Right lobe of liver (tissue), 6 donors: ENCODE results near the gene PTPRT. TPM values are rescaled to one million over a fixed set of nuclear protein-coding genes. Genes with fewer than 3 reads are reported as not detected.

Experiments
- ATAC-seq, 4 donors: fragments of 200-7000 bp; cut with Tn5 transposase; one replicate each; pipeline ENCODE4 v1.9.1; 2020; ENCODE audit warnings: mild to moderate bottlenecking in 4 of 4, moderate library complexity in 4 of 4
- DNase-seq, 3 donors: peaks; one replicate each; pipeline ENCODE4 v3.0.0-alpha.2; 2020
- H3K27ac ChIP-seq, 3 donors: fragments of 200-600 bp; one replicate each; pipeline ENCODE4 v1.8.0; 2022
- H3K27me3 ChIP-seq, 2 donors: fragments of 200-600 bp; one replicate each; pipeline ENCODE4 v1.8.0; 2022
- H3K36me3 ChIP-seq, 4 donors: fragments of 200-600 bp; sonication (generic) in 1 of 4; one replicate each; pipeline versions ENCODE4 v1.5.1 to v1.8.0; 2017 to 2022; ENCODE audit warnings: control low read depth in 1 of 4
- H3K4me1 ChIP-seq, 4 donors: fragments of 200-600 bp; sonication (generic) in 1 of 4; one replicate each; pipeline versions ENCODE4 v1.5.1 to v1.8.0; 2017 to 2022; ENCODE audit warnings: control low read depth in 1 of 4
- H3K4me3 ChIP-seq, 3 donors: fragments of 200-600 bp; one replicate each; pipeline ENCODE4 v1.8.0; 2022
- H3K9me3 ChIP-seq, 4 donors: fragments of 200-600 bp; sonication (generic) in 1 of 4; one replicate each; pipeline versions ENCODE4 v1.5.1 to v1.8.0; 2017 to 2022; ENCODE audit warnings: control low read depth in 1 of 4
- POLR2A ChIP-seq: fragments of 450-650 bp; IDR thresholded peaks from one replicate; pipeline ENCODE4 v1.6.1; 2017; ENCODE audit warnings: antibody characterized with exemption, mild to moderate bottlenecking
- WGBS: methylation state at CpG from one replicate; pipeline ENCODE4 v1.1.6; 2018; ENCODE audit warnings: low coverage, low lambda C conversion rate; ENCODE audit not compliant: insufficient coverage; ENCODE audit errors: missing lambda C conversion rate; 5-methylcytosine and 5-hydroxymethylcytosine counted together
- intact Hi-C, 2 donors: fragments of 100-400 bp; cut with DNase I; formaldehyde crosslinking; loops; one replicate each; pipeline versions ENCODE4 v1.11.2 to v1.14.1; 2022
- total RNA-seq, 6 experiments: library from RNA; depleted of rRNA in 2 of 6; stranded (reverse); fragments of >200 nt in 2 of 6; fragmentation: NEBNext Ultra II Directional in 3 of 6; extraction: Animal tissue kit (Norgen Biotek cat#: 25700) in 3 of 6; gene quantifications; one replicate each; pipeline versions ENCODE4 v1.1.0 to v1.2.4, GENCODE V29; 2016 to 2023
- TF ChIP-seq, protein P1 (sequence below), 4 donors: fragments of 200-600 bp in 3 of 4; fragments of 450-650 bp in 1 of 4; IDR thresholded peaks; one replicate each; pipeline versions ENCODE4 v1.5.1 to v1.8.0; 2016 to 2022; ENCODE audit warnings: antibody characterized with exemption in 4 of 4, mild to moderate bottlenecking in 2 of 4
- donor health status: DM: no; HTN: yes; CAD: no.
- donor health status: DM: no; HTN: no; CAD: no.
- donor health status: DM: no; HTN: no; CAD: no.
- donor health status: DM: no; HTN: yes; CAD: no.
- donor health status: DM: no; HTN: yes; CAD: no.

The PTPRT gene
- total RNA-seq, 6 experiments from 2014 or later: 0.18 to 1.0 (median 0.51) TPM

DNA sequence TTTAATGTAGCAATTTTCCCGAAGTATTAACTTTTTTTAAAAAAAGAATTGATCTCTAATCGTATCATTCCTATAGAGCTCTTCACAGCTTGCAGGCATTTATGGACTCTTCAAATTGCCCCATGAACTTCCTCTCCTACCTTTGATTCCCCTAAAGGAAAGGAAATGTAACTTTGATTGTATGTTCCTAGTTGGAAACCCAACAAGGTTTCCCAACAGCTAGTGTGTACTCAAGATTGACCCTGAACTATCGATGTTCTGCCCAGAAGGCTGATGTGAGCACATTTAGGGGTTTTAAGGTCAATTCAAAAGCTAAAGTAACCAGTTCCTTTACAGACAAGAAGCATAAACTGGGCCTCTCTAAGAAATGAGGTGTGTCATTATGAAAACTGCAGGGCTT, 491.7 kb downstream of the PTPRT start:
- DNase-seq (no peak), ATAC-seq (peak; percentile 76 to 87 (median 80))
- intact Hi-C loops: no loop called here
- no peak overlapping the region for H3K4me3 ChIP-seq
- no peaks in the 10 kb centered on the region for H3K36me3 ChIP-seq
- 29% methylated on average over 3 of the region's 3 CpGs for WGBS
- H3K27me3 ChIP-seq: no peaks in the 10 kb centered on the region
- H3K4me1 ChIP-seq: peaks cover 0 to 29% (median 6%) of the 10 kb centered on the region in 4 donors
- peak overlapping the region in 1 of 3 donors; percentile 31 for H3K27ac ChIP-seq
- H3K9me3 ChIP-seq: no peaks in the 10 kb centered on the region
- no peak for TF ChIP-seq POLR2A
- TF ChIP-seq, protein P1, sequence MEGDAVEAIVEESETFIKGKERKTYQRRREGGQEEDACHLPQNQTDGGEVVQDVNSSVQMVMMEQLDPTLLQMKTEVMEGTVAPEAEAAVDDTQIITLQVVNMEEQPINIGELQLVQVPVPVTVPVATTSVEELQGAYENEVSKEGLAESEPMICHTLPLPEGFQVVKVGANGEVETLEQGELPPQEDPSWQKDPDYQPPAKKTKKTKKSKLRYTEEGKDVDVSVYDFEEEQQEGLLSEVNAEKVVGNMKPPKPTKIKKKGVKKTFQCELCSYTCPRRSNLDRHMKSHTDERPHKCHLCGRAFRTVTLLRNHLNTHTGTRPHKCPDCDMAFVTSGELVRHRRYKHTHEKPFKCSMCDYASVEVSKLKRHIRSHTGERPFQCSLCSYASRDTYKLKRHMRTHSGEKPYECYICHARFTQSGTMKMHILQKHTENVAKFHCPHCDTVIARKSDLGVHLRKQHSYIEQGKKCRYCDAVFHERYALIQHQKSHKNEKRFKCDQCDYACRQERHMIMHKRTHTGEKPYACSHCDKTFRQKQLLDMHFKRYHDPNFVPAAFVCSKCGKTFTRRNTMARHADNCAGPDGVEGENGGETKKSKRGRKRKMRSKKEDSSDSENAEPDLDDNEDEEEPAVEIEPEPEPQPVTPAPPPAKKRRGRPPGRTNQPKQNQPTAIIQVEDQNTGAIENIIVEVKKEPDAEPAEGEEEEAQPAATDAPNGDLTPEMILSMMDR (IDR thresholded peaks at IDR 0.05): no peak

DNA sequence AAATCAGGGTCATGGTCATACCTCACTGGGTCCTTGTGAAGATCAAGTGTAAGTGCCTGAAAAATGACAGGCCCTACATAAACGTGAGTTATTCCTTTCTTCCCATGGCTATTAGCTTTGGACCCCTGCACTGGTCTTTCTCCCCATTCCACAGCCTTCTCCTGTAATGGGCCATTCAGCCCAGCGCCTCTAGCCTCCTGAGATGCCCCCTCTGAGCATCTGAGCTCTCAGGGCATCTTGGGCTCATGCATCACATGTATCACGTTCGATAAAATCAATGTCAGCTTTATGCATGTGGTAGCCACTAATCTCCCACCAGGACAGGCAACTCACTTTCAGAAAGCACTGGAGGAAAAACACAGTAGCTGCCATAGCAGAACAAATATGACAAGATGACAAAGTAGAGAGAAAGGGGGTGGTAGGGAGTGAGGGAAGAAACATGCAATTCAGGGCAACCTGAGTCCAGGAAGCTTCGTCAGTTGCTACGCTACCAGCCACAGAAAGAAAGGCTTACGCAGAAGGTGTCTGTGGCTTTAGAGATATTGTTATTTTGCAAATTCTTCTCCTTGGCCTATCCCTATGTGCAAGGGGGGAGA, 498.8 kb downstream of the PTPRT start:
- TF ChIP-seq, protein P1 (IDR thresholded peaks at IDR 0.05): no peak
- TF ChIP-seq POLR2A: no peak
- DNase-seq (no peak), ATAC-seq (no peak)
- no peaks in the 10 kb centered on the region for H3K4me1 ChIP-seq
- WGBS: 75% methylated on average over 5 of the region's 7 CpGs
- intact Hi-C loops: no loop called here
- no peak overlapping the region for H3K27ac ChIP-seq
- H3K36me3 ChIP-seq: no peaks in the 10 kb centered on the region
- H3K9me3 ChIP-seq: no peaks in the 10 kb centered on the region
- H3K27me3 ChIP-seq: no peaks in the 10 kb centered on the region
- H3K4me3 ChIP-seq: no peak overlapping the region

- H3K4me3 ChIP-seq: no peak overlapping the region
- intact Hi-C loops: no loop called here
- TF ChIP-seq, protein P1 (IDR thresholded peaks at IDR 0.05): no peak
- TF ChIP-seq POLR2A: no peak
- no peak for DNase-seq
- H3K36me3 ChIP-seq: no peaks in the 10 kb centered on the region
- 60% methylated on average over 1 of the region's 1 CpG for WGBS
- no peaks in the 10 kb centered on the region for H3K27me3 ChIP-seq
- no peak for ATAC-seq
- H3K27ac ChIP-seq: no peak overlapping the region
- no peaks in the 10 kb centered on the region for H3K4me1 ChIP-seq
- H3K9me3 ChIP-seq: no peaks in the 10 kb centered on the region
These were observed 501.1 kb downstream of the PTPRT start for GRCh38 chr20:42688576-42688975.

DNA sequence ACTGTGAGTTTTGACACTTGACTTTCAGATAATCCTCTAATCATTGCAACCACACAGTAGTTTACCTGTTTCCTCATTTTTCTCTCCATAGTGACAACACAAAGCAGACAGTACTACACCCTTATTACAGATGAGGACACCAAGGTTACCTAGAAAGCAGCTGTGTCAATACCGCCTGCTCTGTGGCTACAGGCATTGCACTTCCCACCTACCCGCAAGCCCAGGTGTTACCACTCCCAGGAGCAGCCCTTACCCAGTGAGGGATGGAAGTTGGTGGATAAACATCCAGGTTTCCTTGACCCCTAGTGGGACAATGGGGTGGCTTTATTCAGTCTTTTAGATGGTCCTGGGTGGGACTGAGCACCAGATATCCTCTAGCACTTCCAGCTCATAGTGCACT, 503.6 kb downstream of the PTPRT start:
- 71% methylated on average over 1 of the region's 2 CpGs for WGBS
- Histone ChIP-seq H3K4me1 (no peaks in the 10 kb centered on the region), H3K27me3 (no peaks in the 10 kb centered on the region), H3K27ac (no peak overlapping the region), H3K9me3 (no peaks in the 10 kb centered on the region), H3K36me3 (no peaks in the 10 kb centered on the region), H3K4me3 (no peak overlapping the region)
- TF ChIP-seq, protein P1 (IDR thresholded peaks at IDR 0.05): no peak
- no peak for TF ChIP-seq POLR2A
- intact Hi-C loops: no loop called here
- DNase-seq (no peak), ATAC-seq (no peak)
